ENCODE data around the gene SYNGR2. TPM values are rescaled to one million over a fixed set of nuclear protein-coding genes. Genes with fewer than 3 reads are reported as not detected.
A peak's percentile ranks its signal among the peaks of the same experiment; 100 is the strongest.

The SYNGR2 gene
- 42.5 TPM for polyA plus RNA-seq (2013, experiment 1 of 2)
- polyA plus RNA-seq (2013, experiment 2 of 2): 43.7 TPM

DNA sequence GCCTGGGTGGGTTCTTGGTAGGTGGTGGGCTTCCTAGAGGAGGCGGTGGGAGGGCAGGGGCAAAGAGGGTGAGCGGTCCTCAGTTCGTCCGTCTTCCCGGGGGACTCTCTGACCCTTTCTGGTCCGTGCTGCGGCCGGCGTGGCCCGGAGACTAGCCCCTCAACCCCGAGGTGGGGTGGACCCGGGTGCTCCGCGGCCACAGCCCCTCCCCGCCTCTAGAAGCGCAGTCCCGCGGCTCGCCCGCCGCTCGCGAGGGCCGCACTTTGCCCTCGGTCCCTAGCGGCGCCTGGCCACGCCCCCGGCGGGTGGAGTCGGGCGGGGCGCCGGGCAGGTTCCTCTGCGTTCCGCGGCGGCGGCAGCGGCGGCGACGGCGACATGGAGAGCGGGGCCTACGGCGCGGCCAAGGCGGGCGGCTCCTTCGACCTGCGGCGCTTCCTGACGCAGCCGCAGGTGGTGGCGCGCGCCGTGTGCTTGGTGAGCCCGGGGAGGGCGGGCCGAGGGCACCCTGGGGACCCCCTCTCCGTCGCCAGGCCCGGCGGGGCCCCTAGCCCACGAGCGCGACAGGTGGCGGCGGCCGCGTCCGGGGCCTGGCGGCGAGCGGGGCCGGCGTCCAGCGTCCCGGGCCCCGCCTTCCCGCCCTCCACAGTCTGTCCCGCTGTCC, at the start of gene SYNGR2:
Gene SYNGR2 (plus strand): TSS at position 340 of the 661 bp plus-strand sequence. CDS start 36 bp downstream, at position 376.
- H3K27me3 ChIP-seq (ENCODE audit: control insufficient read depth in 1 of 2, insufficient read depth in 1 of 2, low read length in 2 of 2): peaks cover 0 to 28% of the 10 kb centered on the region in 2 experiments
- no peak within 1 kb of the TSS for H2AK5ac ChIP-seq (ENCODE audit: low read length, severe bottlenecking)
- peak within 1 kb of the TSS; percentile 92 for H4K91ac ChIP-seq (ENCODE audit: low read length)
- peaks cover 7% of the 10 kb centered on the region for H3K79me1 ChIP-seq (replicated peaks; ENCODE audit: low read length, poor library complexity, severe bottlenecking)
- peak within 1 kb of the TSS; percentile 67 to 82 for H3K18ac ChIP-seq (ENCODE audit: low read depth in 1 of 2, low read length in 2 of 2)
- H3K9me3 ChIP-seq (ENCODE audit: control insufficient read depth, low read length): no peaks in the 10 kb centered on the region
- peak; percentile 52 for DNase-seq
- under 1% methylated on average over 35 of the region's 84 CpGs for WGBS
- peak within 1 kb of the TSS; percentile 35 for H4K8ac ChIP-seq (ENCODE audit: low read length)
- H3K4ac ChIP-seq (ENCODE audit: low read depth in 1 of 2, low read length in 2 of 2): peak within 1 kb of the TSS in 1 of 2 experiments; percentile 57
- H3K9ac ChIP-seq (ENCODE audit: low read length): peak within 1 kb of the TSS; percentile 59
- H3K23ac ChIP-seq (ENCODE audit: low read length in 2 of 2): peak within 1 kb of the TSS in 1 of 2 experiments; percentile 51
- peak within 1 kb of the TSS; percentile 84 for H2AFZ ChIP-seq (ENCODE audit: low read depth, low read length)
- H2BK15ac ChIP-seq (ENCODE audit: low read depth, poor library complexity, severe bottlenecking): peak within 1 kb of the TSS; percentile 71
- H3K14ac ChIP-seq (ENCODE audit: low read length in 2 of 2): peak within 1 kb of the TSS in 1 of 2 experiments; percentile 49
- no peak within 1 kb of the TSS for H3K27ac ChIP-seq (ENCODE audit: low read length, poor library complexity, severe bottlenecking)
- H3K4me1 ChIP-seq (ENCODE audit: control insufficient read depth, insufficient read depth, low read depth, low read length): peaks cover 22% of the 10 kb centered on the region
- H3K4me2 ChIP-seq (ENCODE audit: low read length, poor library complexity, severe bottlenecking): peak within 1 kb of the TSS; percentile 67
- no peak within 1 kb of the TSS for H2BK5ac ChIP-seq (ENCODE audit: low read depth, low read length, poor library complexity, severe bottlenecking)
- H3K4me3 ChIP-seq (ENCODE audit: insufficient read depth in 1 of 2, low read depth in 1 of 2, low read length in 2 of 2): peak within 1 kb of the TSS; percentile 71 to 89
- peak within 1 kb of the TSS in 1 of 2 experiments; percentile 7 for H2BK12ac ChIP-seq (ENCODE audit: low read length in 2 of 2)
- peak within 1 kb of the TSS; percentile 55 for H2BK120ac ChIP-seq (ENCODE audit: low read depth, low read length)
- peaks cover 0 to 28% of the 10 kb centered on the region in 2 experiments for H3K36me3 ChIP-seq (ENCODE audit: control insufficient read depth in 1 of 2, insufficient read depth in 2 of 2, low read depth in 1 of 2, low read length in 2 of 2)

DNA sequence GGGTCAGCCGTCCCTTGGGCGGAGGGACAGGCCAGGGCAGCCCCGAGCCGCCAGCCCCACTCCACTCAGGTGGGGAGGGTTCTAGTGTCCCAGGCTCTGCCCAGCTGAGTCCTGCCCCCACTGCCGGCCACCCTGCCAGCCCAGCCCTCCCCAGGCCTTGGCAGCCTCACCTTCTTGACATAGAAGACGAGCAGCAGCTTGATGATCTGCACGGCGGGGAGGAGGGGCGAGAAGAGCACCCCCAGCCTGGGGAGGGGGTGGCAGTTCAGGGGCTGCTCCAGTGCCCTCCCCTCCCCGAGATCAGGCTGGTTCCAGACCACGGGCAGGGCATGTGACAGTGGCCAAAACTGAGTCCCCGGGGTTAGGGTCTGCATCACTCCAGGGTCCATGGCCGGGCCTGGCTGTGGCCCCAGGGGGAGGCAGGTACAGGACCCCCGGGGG, 49.6 kb upstream of the SYNGR2 start:
- peaks cover 0 to 21% of the 10 kb centered on the region in 2 experiments for H3K27me3 ChIP-seq (ENCODE audit: control insufficient read depth in 1 of 2, insufficient read depth in 1 of 2, low read length in 2 of 2)
- H3K18ac ChIP-seq (ENCODE audit: low read depth in 1 of 2, low read length in 2 of 2): no peak overlapping the region
- H2BK15ac ChIP-seq (ENCODE audit: low read depth, poor library complexity, severe bottlenecking): no peak overlapping the region
- H4K8ac ChIP-seq (ENCODE audit: low read length): no peak overlapping the region
- H4K91ac ChIP-seq (ENCODE audit: low read length): no peak overlapping the region
- 97% methylated on average over 14 of the region's 14 CpGs for WGBS
- H2BK5ac ChIP-seq (ENCODE audit: low read depth, low read length, poor library complexity, severe bottlenecking): no peak overlapping the region
- no peak overlapping the region for H3K14ac ChIP-seq (ENCODE audit: low read length in 2 of 2)
- no peak overlapping the region for H3K9ac ChIP-seq (ENCODE audit: low read length)
- H3K36me3 ChIP-seq (ENCODE audit: control insufficient read depth in 1 of 2, insufficient read depth in 2 of 2, low read depth in 1 of 2, low read length in 2 of 2): peaks cover 0 to 77% of the 10 kb centered on the region in 2 experiments
- H3K23ac ChIP-seq (ENCODE audit: low read length in 2 of 2): no peak overlapping the region
- no peak for DNase-seq
- no peak overlapping the region for H2BK12ac ChIP-seq (ENCODE audit: low read length in 2 of 2)
- H3K4me3 ChIP-seq (ENCODE audit: insufficient read depth in 1 of 2, low read depth in 1 of 2, low read length in 2 of 2): peak overlapping the region in 1 of 2 experiments; percentile 33
- H3K79me1 ChIP-seq (replicated peaks; ENCODE audit: low read length, poor library complexity, severe bottlenecking): peaks cover 15% of the 10 kb centered on the region
- H3K4ac ChIP-seq (ENCODE audit: low read depth in 1 of 2, low read length in 2 of 2): no peak overlapping the region
- no peak overlapping the region for H2BK120ac ChIP-seq (ENCODE audit: low read depth, low read length)
- H3K4me2 ChIP-seq (ENCODE audit: low read length, poor library complexity, severe bottlenecking): no peak overlapping the region
- H2AFZ ChIP-seq (ENCODE audit: low read depth, low read length): no peak overlapping the region
- no peak overlapping the region for H2AK5ac ChIP-seq (ENCODE audit: low read length, severe bottlenecking)
- H3K4me1 ChIP-seq (ENCODE audit: control insufficient read depth, insufficient read depth, low read depth, low read length): peaks cover 3% of the 10 kb centered on the region
- no peak overlapping the region for H3K27ac ChIP-seq (ENCODE audit: low read length, poor library complexity, severe bottlenecking)
- H3K9me3 ChIP-seq (ENCODE audit: control insufficient read depth, low read length): no peaks in the 10 kb centered on the region

- Histone ChIP-seq H3K23ac (ENCODE audit: low read length in 2 of 2) (no peak overlapping the region), H2BK5ac (ENCODE audit: low read depth, low read length, poor library complexity, severe bottlenecking) (no peak overlapping the region), H3K9ac (ENCODE audit: low read length) (no peak overlapping the region), H3K4me2 (ENCODE audit: low read length, poor library complexity, severe bottlenecking) (no peak overlapping the region), H3K4me1 (ENCODE audit: control insufficient read depth, insufficient read depth, low read depth, low read length) (peaks cover 5% of the 10 kb centered on the region), H3K27me3 (ENCODE audit: control insufficient read depth in 1 of 2, insufficient read depth in 1 of 2, low read length in 2 of 2) (peaks cover 0 to 6% of the 10 kb centered on the region in 2 experiments), H3K4me3 (ENCODE audit: insufficient read depth in 1 of 2, low read depth in 1 of 2, low read length in 2 of 2) (no peak overlapping the region), H2BK15ac (ENCODE audit: low read depth, poor library complexity, severe bottlenecking) (no peak overlapping the region), H3K14ac (ENCODE audit: low read length in 2 of 2) (no peak overlapping the region), H3K27ac (ENCODE audit: low read length, poor library complexity, severe bottlenecking) (no peak overlapping the region), H2AFZ (ENCODE audit: low read depth, low read length) (no peak overlapping the region), H3K79me1 (replicated peaks; ENCODE audit: low read length, poor library complexity, severe bottlenecking) (peaks cover 19% of the 10 kb centered on the region), H2BK120ac (ENCODE audit: low read depth, low read length) (no peak overlapping the region), H2BK12ac (ENCODE audit: low read length in 2 of 2) (no peak overlapping the region), H3K9me3 (ENCODE audit: control insufficient read depth, low read length) (no peaks in the 10 kb centered on the region), H4K91ac (ENCODE audit: low read length) (no peak overlapping the region), H3K18ac (ENCODE audit: low read depth in 1 of 2, low read length in 2 of 2) (no peak overlapping the region), H3K4ac (ENCODE audit: low read depth in 1 of 2, low read length in 2 of 2) (no peak overlapping the region), H4K8ac (ENCODE audit: low read length) (no peak overlapping the region), H3K36me3 (ENCODE audit: control insufficient read depth in 1 of 2, insufficient read depth in 2 of 2, low read depth in 1 of 2, low read length in 2 of 2) (peaks cover 0 to 83% of the 10 kb centered on the region in 2 experiments), H2AK5ac (ENCODE audit: low read length, severe bottlenecking) (no peak overlapping the region)
- DNase-seq: no peak
- WGBS: 97% methylated on average over 13 of the region's 13 CpGs
These were observed 47.8 kb upstream of the SYNGR2 start for GRCh38 chr17:78120537-78120936.

DNA sequence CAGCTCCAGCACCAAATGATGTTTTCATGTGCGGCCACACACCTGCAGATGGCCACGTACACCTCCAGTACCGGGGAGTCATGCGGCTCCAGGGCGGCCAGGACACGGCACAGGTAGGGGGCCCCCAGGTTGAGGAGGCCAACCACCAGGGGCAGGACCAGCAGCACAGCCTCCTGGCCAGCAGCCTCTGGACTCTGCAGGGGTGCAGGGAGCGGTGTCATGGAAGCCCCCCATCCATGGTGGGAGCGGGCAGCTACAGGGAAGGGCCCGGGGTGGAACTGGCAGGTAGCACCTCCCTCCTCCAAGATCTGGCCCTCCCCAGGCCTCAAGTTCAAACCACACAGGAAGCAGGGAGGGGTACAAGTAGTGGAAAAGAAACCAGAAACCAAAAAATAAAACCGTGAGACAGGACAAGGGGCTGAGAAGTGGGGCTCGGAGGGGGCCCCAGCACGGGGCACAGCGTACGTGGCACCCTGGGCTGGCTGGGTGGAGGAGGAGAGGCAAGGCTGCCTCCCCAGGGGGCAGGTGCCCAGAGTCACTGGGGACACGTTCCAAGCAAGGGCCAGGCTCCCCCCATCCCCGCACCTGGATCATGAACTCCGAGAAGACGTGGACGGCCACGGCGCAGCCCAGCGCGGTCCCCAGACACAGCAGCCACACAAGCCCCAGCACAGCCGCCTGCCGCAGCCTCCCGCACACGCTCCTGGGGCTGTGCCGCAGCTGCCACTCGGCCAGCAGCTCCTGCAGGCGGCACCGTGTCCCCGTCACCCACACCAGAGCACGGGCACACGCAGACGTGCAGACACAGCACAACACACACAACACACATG, 47.2 kb upstream of the SYNGR2 start:
- Histone ChIP-seq H3K79me1 (replicated peaks; ENCODE audit: low read length, poor library complexity, severe bottlenecking) (peaks cover 21% of the 10 kb centered on the region), H2BK120ac (ENCODE audit: low read depth, low read length) (no peak overlapping the region), H2AFZ (ENCODE audit: low read depth, low read length) (no peak overlapping the region), H3K4me2 (ENCODE audit: low read length, poor library complexity, severe bottlenecking) (no peak overlapping the region), H3K27ac (ENCODE audit: low read length, poor library complexity, severe bottlenecking) (no peak overlapping the region), H3K4me3 (ENCODE audit: insufficient read depth in 1 of 2, low read depth in 1 of 2, low read length in 2 of 2) (no peak overlapping the region), H3K27me3 (ENCODE audit: control insufficient read depth in 1 of 2, insufficient read depth in 1 of 2, low read length in 2 of 2) (peaks cover 0 to 10% of the 10 kb centered on the region in 2 experiments), H3K9ac (ENCODE audit: low read length) (no peak overlapping the region), H3K9me3 (ENCODE audit: control insufficient read depth, low read length) (no peaks in the 10 kb centered on the region), H3K4me1 (ENCODE audit: control insufficient read depth, insufficient read depth, low read depth, low read length) (peaks cover 9% of the 10 kb centered on the region), H4K91ac (ENCODE audit: low read length) (no peak overlapping the region), H2BK15ac (ENCODE audit: low read depth, poor library complexity, severe bottlenecking) (no peak overlapping the region), H3K14ac (ENCODE audit: low read length in 2 of 2) (no peak overlapping the region), H2AK5ac (ENCODE audit: low read length, severe bottlenecking) (no peak overlapping the region), H3K4ac (ENCODE audit: low read depth in 1 of 2, low read length in 2 of 2) (no peak overlapping the region), H3K18ac (ENCODE audit: low read depth in 1 of 2, low read length in 2 of 2) (no peak overlapping the region), H2BK5ac (ENCODE audit: low read depth, low read length, poor library complexity, severe bottlenecking) (no peak overlapping the region), H4K8ac (ENCODE audit: low read length) (no peak overlapping the region), H3K36me3 (ENCODE audit: control insufficient read depth in 1 of 2, insufficient read depth in 2 of 2, low read depth in 1 of 2, low read length in 2 of 2) (peaks cover 0 to 87% of the 10 kb centered on the region in 2 experiments), H2BK12ac (ENCODE audit: low read length in 2 of 2) (no peak overlapping the region), H3K23ac (ENCODE audit: low read length in 2 of 2) (no peak overlapping the region)
- DNase-seq: no peak
- WGBS: 97% methylated on average over 33 of the region's 35 CpGs
